B cell (primary cell): ENCODE measurements around the gene REN.

Experiments
- EZH2 ChIP-seq: IDR thresholded peaks from 2 replicates; pipeline ENCODE4 v1.6.1; 2012; ENCODE audit warnings: borderline replicate concordance, low read depth, mild to moderate bottlenecking, moderate library complexity, low read length; ENCODE audit not compliant: insufficient read depth, poor library complexity, severe bottlenecking
- TF ChIP-seq, protein P1 (sequence below): fragments of 200-600 bp; IDR thresholded peaks from one replicate; pipeline ENCODE4 v1.8.0; 2022; ENCODE audit warnings: antibody characterized with exemption, mild to moderate bottlenecking

- TF ChIP-seq, protein P1, sequence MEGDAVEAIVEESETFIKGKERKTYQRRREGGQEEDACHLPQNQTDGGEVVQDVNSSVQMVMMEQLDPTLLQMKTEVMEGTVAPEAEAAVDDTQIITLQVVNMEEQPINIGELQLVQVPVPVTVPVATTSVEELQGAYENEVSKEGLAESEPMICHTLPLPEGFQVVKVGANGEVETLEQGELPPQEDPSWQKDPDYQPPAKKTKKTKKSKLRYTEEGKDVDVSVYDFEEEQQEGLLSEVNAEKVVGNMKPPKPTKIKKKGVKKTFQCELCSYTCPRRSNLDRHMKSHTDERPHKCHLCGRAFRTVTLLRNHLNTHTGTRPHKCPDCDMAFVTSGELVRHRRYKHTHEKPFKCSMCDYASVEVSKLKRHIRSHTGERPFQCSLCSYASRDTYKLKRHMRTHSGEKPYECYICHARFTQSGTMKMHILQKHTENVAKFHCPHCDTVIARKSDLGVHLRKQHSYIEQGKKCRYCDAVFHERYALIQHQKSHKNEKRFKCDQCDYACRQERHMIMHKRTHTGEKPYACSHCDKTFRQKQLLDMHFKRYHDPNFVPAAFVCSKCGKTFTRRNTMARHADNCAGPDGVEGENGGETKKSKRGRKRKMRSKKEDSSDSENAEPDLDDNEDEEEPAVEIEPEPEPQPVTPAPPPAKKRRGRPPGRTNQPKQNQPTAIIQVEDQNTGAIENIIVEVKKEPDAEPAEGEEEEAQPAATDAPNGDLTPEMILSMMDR: no peak
- no peak for TF ChIP-seq EZH2
These were observed 19.2 kb downstream of the REN start for GRCh38 chr1:204146965-204147364.
